GM10266 (cell line): ENCODE results near the gene TNFAIP1.

Experiments used
- DNase-seq: peaks from one replicate; pipeline ENCODE4 v3.0.0; 2012; ENCODE audit errors: extremely low spot score
- TF ChIP-seq, protein P1 (sequence below): IDR thresholded peaks from 2 replicates; pipeline ENCODE4 v1.5.1; 2012; ENCODE audit warnings: mild to moderate bottlenecking, low read depth; ENCODE audit not compliant: control insufficient read depth, insufficient read depth; ENCODE audit errors: missing control alignments

The TNFAIP1 gene

DNA sequence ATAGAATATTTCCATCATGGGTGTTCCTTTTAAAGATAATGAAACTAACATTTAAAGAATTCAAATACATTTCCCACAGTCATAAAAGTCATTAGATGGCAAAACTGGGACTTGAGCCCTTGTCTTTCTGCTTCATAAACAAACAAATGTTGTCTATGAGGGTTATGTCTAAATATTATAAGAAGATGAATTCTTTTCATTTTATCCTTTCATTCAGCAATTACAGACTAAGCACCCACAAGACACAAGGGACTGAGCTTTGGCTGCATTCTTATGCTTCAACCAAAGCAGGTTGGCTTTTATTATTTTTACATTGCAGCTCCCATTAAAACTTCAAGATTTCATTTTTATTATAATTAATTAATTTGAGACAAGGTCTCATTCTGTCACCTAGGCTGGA is 50.8 kb downstream of the TNFAIP1 start:
- DNase-seq = no peak
- TF ChIP-seq, protein P1, sequence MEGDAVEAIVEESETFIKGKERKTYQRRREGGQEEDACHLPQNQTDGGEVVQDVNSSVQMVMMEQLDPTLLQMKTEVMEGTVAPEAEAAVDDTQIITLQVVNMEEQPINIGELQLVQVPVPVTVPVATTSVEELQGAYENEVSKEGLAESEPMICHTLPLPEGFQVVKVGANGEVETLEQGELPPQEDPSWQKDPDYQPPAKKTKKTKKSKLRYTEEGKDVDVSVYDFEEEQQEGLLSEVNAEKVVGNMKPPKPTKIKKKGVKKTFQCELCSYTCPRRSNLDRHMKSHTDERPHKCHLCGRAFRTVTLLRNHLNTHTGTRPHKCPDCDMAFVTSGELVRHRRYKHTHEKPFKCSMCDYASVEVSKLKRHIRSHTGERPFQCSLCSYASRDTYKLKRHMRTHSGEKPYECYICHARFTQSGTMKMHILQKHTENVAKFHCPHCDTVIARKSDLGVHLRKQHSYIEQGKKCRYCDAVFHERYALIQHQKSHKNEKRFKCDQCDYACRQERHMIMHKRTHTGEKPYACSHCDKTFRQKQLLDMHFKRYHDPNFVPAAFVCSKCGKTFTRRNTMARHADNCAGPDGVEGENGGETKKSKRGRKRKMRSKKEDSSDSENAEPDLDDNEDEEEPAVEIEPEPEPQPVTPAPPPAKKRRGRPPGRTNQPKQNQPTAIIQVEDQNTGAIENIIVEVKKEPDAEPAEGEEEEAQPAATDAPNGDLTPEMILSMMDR = no peak

DNA sequence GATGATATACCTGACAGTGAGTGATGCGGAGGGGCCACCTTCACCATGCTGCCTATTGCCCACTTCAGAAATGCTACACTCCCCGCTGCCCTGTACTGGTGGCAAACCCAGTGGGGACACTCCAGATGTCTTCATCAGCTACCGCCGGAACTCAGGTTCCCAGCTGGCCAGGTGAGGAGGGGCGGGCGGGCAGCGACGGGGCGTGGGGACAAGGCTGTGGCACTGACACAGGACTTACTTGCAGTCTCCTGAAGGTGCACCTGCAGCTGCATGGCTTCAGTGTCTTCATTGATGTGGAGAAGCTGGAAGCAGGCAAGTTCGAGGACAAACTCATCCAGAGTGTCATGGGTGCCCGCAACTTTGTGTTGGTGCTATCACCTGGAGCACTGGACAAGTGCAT is 52.5 kb downstream of the TNFAIP1 start:
- no peak for DNase-seq
- TF ChIP-seq, protein P1 = no peak

DNA sequence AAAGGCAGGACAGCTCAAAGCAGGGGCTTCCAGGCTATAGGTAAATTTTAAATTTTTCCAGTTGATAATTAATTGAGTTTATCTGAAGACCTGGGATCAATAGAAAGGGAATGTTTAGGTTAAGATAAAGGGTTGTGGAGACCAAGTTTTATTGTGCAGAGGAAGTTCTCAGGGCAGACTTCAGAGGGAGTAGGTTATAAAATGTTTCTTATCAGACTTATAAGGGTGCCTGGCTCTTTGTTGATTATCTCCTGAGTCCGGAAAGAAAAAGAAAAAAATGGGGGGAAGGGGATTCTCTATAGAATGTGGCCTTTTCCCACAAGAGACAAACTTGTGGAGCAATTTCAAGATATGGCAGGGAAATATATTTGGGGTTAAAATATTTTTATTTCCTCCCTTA is 54.6 kb downstream of the TNFAIP1 start:
- TF ChIP-seq, protein P1 = no peak
- DNase-seq = no peak

DNA sequence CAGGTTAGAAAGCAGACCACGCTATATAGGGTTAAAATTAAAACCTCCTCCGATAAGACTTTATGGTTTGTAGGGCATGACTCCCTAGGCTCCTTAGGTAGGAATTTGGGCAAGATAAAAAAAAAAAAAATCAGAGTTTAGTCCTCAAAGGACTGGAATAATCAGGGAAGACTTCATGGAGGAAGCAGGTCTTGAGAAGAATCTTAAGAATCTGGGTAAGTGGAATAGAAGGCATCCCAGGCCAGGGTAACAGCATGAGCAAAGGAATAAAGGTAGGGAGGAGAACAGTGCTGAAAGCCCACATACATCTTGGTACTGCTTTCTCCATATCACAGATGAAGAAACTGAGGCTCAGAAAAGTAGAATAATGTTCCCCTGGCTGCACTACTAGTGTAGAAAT is 55.0 kb downstream of the TNFAIP1 start:
- no peak for DNase-seq
- TF ChIP-seq, protein P1 = no peak

DNA sequence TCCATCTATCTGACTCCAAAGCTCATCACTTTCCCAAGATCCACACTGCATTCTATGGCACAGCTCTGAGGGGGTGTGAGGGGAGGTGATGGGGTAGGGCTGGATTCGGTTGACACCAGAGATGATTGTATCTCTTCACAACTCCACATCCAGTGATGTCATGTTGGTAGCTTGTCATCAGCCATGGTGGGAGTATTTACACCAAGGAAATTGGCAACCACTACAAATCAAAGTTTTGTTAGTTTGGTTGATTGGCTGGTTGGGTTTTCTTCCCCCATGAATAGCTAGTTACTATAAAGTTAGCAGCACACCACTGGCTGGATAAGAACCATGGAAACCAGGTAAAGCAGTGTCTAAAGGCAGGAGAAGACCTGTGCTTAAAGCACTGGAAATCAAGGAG is 55.4 kb downstream of the TNFAIP1 start:
- TF ChIP-seq, protein P1 = no peak
- no peak for DNase-seq

DNA sequence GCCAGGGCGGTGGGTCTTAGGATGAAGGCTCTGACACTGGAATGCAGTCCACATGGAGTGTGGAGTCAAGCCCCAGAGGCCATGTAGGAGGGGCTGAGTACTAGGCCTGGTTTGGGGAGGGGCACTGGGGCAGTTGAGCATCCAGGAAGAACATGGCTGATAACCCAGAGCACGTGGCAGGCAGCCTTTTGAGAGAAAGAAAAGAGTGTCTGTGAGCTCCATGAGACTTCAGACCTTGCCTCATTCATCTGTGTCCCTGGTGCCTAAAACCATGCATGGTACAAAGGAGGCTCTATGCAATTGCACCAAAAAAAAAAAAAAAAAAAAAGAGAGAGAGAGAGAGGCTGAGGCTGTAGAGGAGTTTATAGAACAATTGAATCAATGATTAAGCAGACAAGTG is 55.8 kb downstream of the TNFAIP1 start:
- no peak for DNase-seq
- TF ChIP-seq, protein P1 = no peak

DNA sequence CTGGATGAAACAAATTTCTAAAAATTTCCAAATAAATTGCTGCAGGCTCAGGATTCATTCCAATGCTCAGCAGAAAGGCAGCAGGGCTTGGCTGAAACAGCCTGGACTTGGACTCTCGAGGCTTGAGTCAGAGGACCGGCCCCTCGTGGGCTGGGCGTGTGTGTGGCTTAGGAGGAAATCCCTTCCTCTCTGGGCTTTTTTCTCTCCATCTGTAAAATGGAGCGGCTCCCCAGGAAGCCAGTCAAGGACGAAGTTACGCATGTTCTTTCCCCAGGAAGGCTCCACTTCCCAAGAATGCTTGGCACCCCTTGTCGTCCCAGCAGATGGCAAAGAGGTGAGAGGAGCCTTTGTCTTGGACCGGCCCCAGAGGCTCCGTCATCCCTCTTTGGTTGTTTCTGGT is 56.9 kb downstream of the TNFAIP1 start:
- no peak for DNase-seq
- TF ChIP-seq, protein P1 = no peak
